Adrenal gland (tissue), 5 donors: ENCODE results near the gene ZFR.

ENCODE experiments used
- CTCF ChIP-seq, 6 experiments: fragments of 450-650 bp in 4 of 6; fragments of 200-600 bp in 2 of 6; sonication (generic) in 1 of 6; IDR thresholded peaks; 1 replicate in 5 of 6; 2 replicates in 1 of 6; pipeline versions ENCODE4 v1.5.1 to v1.8.0; 2016 to 2021; ENCODE audit warnings: antibody characterized with exemption in 6 of 6, mild to moderate bottlenecking in 2 of 6, moderate library complexity in 1 of 6
- POLR2A ChIP-seq, 2 donors: fragments of 450-650 bp; IDR thresholded peaks; one replicate each; pipeline ENCODE4 v1.6.1; 2017; ENCODE audit warnings: antibody characterized with exemption in 2 of 2, mild to moderate bottlenecking in 2 of 2, moderate library complexity in 1 of 2
- donor health status: DM: no; HTN: no; CAD: no.

- TF ChIP-seq POLR2A (IDR thresholded peaks at IDR 0.05) (no peak), CTCF (IDR thresholded peaks at IDR 0.05) (no peak)
These were observed 125.1 kb downstream of the ZFR start for GRCh38 chr5:32319392-32319791.
